HCT116 (cell line): ENCODE results near the gene FOXD2. TPM values are rescaled to one million over a fixed set of nuclear protein-coding genes. Genes with fewer than 3 reads are reported as not detected.

Experiments used
- ATAC-seq: fragments of 200-7000 bp; cut with Tn5 transposase; 2 replicates; pipeline ENCODE4 v1.9.1; 2020; ENCODE audit warnings: mild to moderate bottlenecking, moderate library complexity
- BruUV-seq: library from RNA; stranded (reverse); fragments of 400-500 nt; replicated peaks from 2 replicates; lab custom pipeline; 2021; lab: Mats Ljungman, UMichigan
- CTCF ChIA-PET: fragments of 300-600 bp; sonication (Branson Sonifier 250); formaldehyde crosslinking; loops from one replicate; lab custom pipeline; 2021; ENCODE audit warnings: antibody characterized with exemption; lab: Charles Lee
- POLR2A ChIA-PET: fragments of 300-600, 350-600 bp; sonication (Branson Sonifier 250); formaldehyde crosslinking; loops from one replicate; lab custom pipeline; 2021; ENCODE audit warnings: antibody characterized with exemption; lab: Charles Lee
- RAD21 ChIA-PET, 2 experiments: fragments of 300-600 bp; sonication (Branson Sonifier 250); formaldehyde crosslinking; loops; one replicate each; lab custom pipeline; 2023; ENCODE audit warnings: low total read pairs in 2 of 2; ENCODE audit not compliant: uncharacterized antibody in 2 of 2, unreplicated experiment in 2 of 2, low non-redundant PET in 1 of 2; lab: Charles Lee
- DNase-seq: peaks from one replicate; pipeline ENCODE4 v3.0.0-alpha.2; 2010; ENCODE audit warnings: low read depth, low spot score
- H2AFZ ChIP-seq: fragments of 200-600 bp; shearing (Covaris generic), sonication (generic); 2 replicates; pipeline ENCODE4 v1.6.1; 2017; ENCODE audit warnings: low read depth, mixed run types, mixed read lengths, antibody characterized with exemption, low read length; ENCODE audit not compliant: poor library complexity, severe bottlenecking
- H3K27ac ChIP-seq: 2 replicates; pipeline ENCODE4 v1.5.1; 2012; ENCODE audit warnings: low read depth, low read length
- H3K27me3 ChIP-seq: fragments of 200-600 bp; sonication (generic); 2 replicates; pipeline ENCODE4 v1.6.1; 2016; ENCODE audit warnings: mixed run types, low read length, mixed read lengths; ENCODE audit not compliant: insufficient read depth
- H3K36me3 ChIP-seq, 2 experiments: fragments of 200-500 bp in 1 of 2; fragments of 200-600 bp in 1 of 2; sonication (Bioruptor generic) in 1 of 2; sonication (generic) in 1 of 2; 2 replicates each; pipeline versions ENCODE4 v1.5.1 to v1.6.1; 2014 to 2016; ENCODE audit warnings: low read length in 2 of 2, inconsistent platforms in 1 of 2, mixed read lengths in 1 of 2, mixed run types in 1 of 2; ENCODE audit not compliant: insufficient read depth in 2 of 2, control insufficient read depth in 1 of 2
- H3K4me1 ChIP-seq, 2 experiments: fragments of 200-600 bp in 1 of 2; sonication (generic) in 1 of 2; 2 replicates each; pipeline versions ENCODE4 v1.5.1 to v1.6.1; 2012 to 2017; ENCODE audit warnings: low read length in 2 of 2, inconsistent platforms in 1 of 2, mild to moderate bottlenecking in 1 of 2, mixed read lengths in 1 of 2, mixed run types in 1 of 2, moderate library complexity in 1 of 2; ENCODE audit not compliant: insufficient read depth in 2 of 2, control insufficient read depth in 1 of 2
- H3K4me2 ChIP-seq: fragments of 200-600 bp; sonication (generic); 2 replicates; pipeline ENCODE4 v1.6.1; 2017; ENCODE audit warnings: mixed run types, low read length, mixed read lengths
- H3K4me3 ChIP-seq, 2 experiments: fragments of 200-600 bp in 1 of 2; sonication (generic) in 1 of 2; replicated peaks in 1 of 2; 2 replicates each; pipeline ENCODE4 v1.5.1; 2011 to 2016; ENCODE audit warnings: low read length in 2 of 2, control low read depth in 1 of 2, low read depth in 1 of 2, mild to moderate bottlenecking in 1 of 2, mixed read lengths in 1 of 2, mixed run types in 1 of 2
- H3K79me2 ChIP-seq: fragments of 200-600 bp; sonication (generic); 2 replicates; pipeline ENCODE4 v1.6.1; 2017; ENCODE audit warnings: mild to moderate bottlenecking, mixed run types, low read length, moderate library complexity, mixed read lengths; ENCODE audit not compliant: insufficient read depth
- H3K9ac ChIP-seq: fragments of 200-600 bp; sonication (generic); 2 replicates; pipeline ENCODE4 v1.6.1; 2016; ENCODE audit warnings: low read length, mixed read lengths
- H3K9me2 ChIP-seq: fragments of 200-600 bp; sonication (generic), shearing (Covaris generic); 2 replicates; pipeline ENCODE4 v1.6.1; 2017; ENCODE audit warnings: mixed run types, mild to moderate bottlenecking, moderate library complexity; ENCODE audit not compliant: insufficient read depth
- H3K9me3 ChIP-seq, 2 experiments: fragments of 200-500 bp in 1 of 2; fragments of 200-600 bp in 1 of 2; sonication (Bioruptor generic) in 1 of 2; sonication (generic) in 1 of 2; 2 replicates each; pipeline ENCODE4 v1.6.1; 2014 to 2017; ENCODE audit warnings: low read length in 2 of 2, mixed read lengths in 2 of 2, inconsistent platforms in 1 of 2, low read depth in 1 of 2, mild to moderate bottlenecking in 1 of 2, mixed run types in 1 of 2, moderate library complexity in 1 of 2; ENCODE audit not compliant: control insufficient read depth in 1 of 2, insufficient read depth in 1 of 2
- H4K20me1 ChIP-seq: fragments of 200-600 bp; sonication (generic), shearing (Covaris generic); 2 replicates; pipeline ENCODE4 v1.6.1; 2017; ENCODE audit warnings: mixed run types, mild to moderate bottlenecking, moderate library complexity; ENCODE audit not compliant: insufficient read depth
- CBX3 ChIP-seq: IDR thresholded peaks from 2 replicates; pipeline ENCODE4 v1.6.1; 2012; ENCODE audit warnings: low read depth
- CEBPB ChIP-seq: IDR thresholded peaks from 2 replicates; pipeline ENCODE4 v1.6.1; 2012; ENCODE audit warnings: low read depth
- EGR1 ChIP-seq: IDR thresholded peaks from 2 replicates; pipeline ENCODE4 v1.6.1; 2012; ENCODE audit warnings: low read depth
- ELF1 ChIP-seq: IDR thresholded peaks from 2 replicates; pipeline ENCODE4 v1.6.1; 2012; ENCODE audit warnings: low read depth, borderline replicate concordance
- EZH2phosphoT487 ChIP-seq: fragments of 200-600 bp; IDR thresholded peaks from 2 replicates; pipeline ENCODE4 v1.6.1; 2018; ENCODE audit warnings: antibody characterized with exemption, borderline replicate concordance
- FOSL1 ChIP-seq: IDR thresholded peaks from 2 replicates; pipeline ENCODE4 v1.6.1; 2012; ENCODE audit warnings: low read depth
- POLR2A ChIP-seq: IDR thresholded peaks from 2 replicates; pipeline ENCODE4 v1.7.0; 2011; ENCODE audit warnings: borderline replicate concordance; ENCODE audit not compliant: insufficient read depth, insufficient read length; ENCODE audit errors: extremely low read depth
- POLR2AphosphoS5 ChIP-seq: IDR thresholded peaks from 2 replicates; pipeline ENCODE4 v1.6.1; 2011; ENCODE audit warnings: mild to moderate bottlenecking, low read depth, low read length, moderate library complexity
- SIN3A ChIP-seq: IDR thresholded peaks from 2 replicates; pipeline ENCODE4 v1.6.1; 2012; ENCODE audit warnings: low read depth
- SRF ChIP-seq: IDR thresholded peaks from 2 replicates; pipeline ENCODE4 v1.6.1; 2012; ENCODE audit warnings: low read depth
- TCF7L2 ChIP-seq: IDR thresholded peaks from 2 replicates; pipeline ENCODE4 v1.7.0; 2011; ENCODE audit warnings: borderline replicate concordance, inconsistent platforms; ENCODE audit not compliant: insufficient read depth, insufficient read length; ENCODE audit errors: extremely low read depth
- YY1 ChIP-seq: IDR thresholded peaks from 2 replicates; pipeline ENCODE4 v1.6.1; 2011; ENCODE audit warnings: low read length, low read depth, moderate library complexity, mild to moderate bottlenecking; ENCODE audit not compliant: insufficient replicate concordance; ENCODE audit errors: extremely low read depth
- ZFX ChIP-seq: fragments of 450-650 bp; IDR thresholded peaks from 2 replicates; pipeline ENCODE4 v1.6.1; 2017
- intact Hi-C: fragments of 100-400 bp; cut with micrococcal nuclease; formaldehyde crosslinking; loops from 2 replicates; pipeline ENCODE4 v1.10.0; 2022
- total RNA-seq: library from RNA; stranded (reverse); gene quantifications from one replicate; pipeline ENCODE4 v1.2.1, GENCODE V29; 2021; ENCODE audit not compliant: unreplicated experiment
- TF ChIP-seq, protein P1 (sequence below): IDR thresholded peaks from 2 replicates; pipeline ENCODE4 v1.6.1; 2012; ENCODE audit warnings: low read depth
- TF ChIP-seq, protein P2 (sequence below): IDR thresholded peaks from 2 replicates; pipeline ENCODE4 v1.6.1; 2011; ENCODE audit warnings: mild to moderate bottlenecking, low read length, moderate library complexity; ENCODE audit not compliant: insufficient replicate concordance; ENCODE audit errors: extremely low read depth
- TF ChIP-seq, protein P3 (sequence below): IDR thresholded peaks from 2 replicates; pipeline ENCODE4 v1.6.1; 2012
- TF ChIP-seq, protein P4 (sequence below): IDR thresholded peaks from 2 replicates; pipeline ENCODE4 v1.6.1; 2012

FOXD2 gene
- total RNA-seq, 1 experiment from 2014 or later = 1.9 TPM

DNA sequence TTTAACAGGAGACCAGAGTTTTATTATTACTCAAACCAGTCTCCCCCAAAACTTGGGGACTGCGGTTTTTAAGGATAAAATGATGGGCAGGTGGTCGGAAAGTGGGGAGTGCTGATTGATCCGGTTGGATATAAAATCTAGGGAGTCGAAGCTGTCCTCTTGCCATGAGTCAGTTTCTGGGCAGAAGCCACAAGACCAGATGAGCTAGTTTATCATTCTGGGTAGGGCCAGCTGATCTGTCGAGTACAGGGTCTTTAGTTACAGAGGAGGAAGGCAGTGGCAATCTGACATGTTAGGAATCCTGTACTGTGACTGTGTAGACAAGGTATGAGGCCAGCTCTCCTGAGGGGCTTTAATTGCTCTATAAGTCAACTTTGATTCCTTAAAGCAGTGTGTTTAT is 44.7 kb upstream of the FOXD2 start:
- CTCF ChIA-PET = interaction anchor here (0.9 kb wide), 1 partner anchor 43 kb away, joined by 3 read pairs; no protein-coding TSS in a partner anchor
- H3K9ac ChIP-seq = no peak overlapping the region
- intact Hi-C loops = no loop called here

DNA sequence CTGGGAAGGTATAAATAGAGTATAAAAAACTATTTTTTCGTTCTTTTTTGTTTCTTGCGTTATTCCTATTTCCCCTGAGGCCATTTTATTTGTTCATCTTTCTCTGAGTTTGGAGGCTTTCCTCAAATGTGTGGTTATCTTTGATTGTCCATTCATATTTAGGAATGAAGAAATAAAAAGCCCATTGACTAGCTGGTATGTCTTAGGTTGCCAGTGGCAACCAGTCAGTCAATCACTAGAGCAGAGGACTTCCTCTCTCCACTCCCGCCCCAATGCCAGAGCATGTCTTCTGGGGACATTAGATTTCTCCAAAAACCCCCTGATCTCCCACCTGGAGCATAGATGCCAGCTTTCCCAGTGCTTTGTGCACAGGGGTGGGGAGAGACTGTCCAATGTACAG is 42.4 kb upstream of the FOXD2 start:
- Histone ChIP-seq H3K27ac (no peak overlapping the region), H3K27me3 (no peaks in the 10 kb centered on the region), H3K79me2 (no peaks in the 10 kb centered on the region), H3K36me3 (no peaks in the 10 kb centered on the region), H3K4me1 (no peaks in the 10 kb centered on the region), H2AFZ (no peak overlapping the region)
- DNase-seq = no peak
- RAD21 ChIA-PET = no interaction called here
- no peak for TF ChIP-seq TCF7L2
- TF ChIP-seq YY1 = no peak
- no peak for TF ChIP-seq POLR2A
- TF ChIP-seq EZH2phosphoT487 = no peak
- TF ChIP-seq POLR2AphosphoS5 = no peak
- TF ChIP-seq FOSL1 = no peak
- TF ChIP-seq SIN3A = no peak
- TF ChIP-seq ELF1 = no peak
- no peak for TF ChIP-seq CEBPB
- no peak for TF ChIP-seq CBX3
- TF ChIP-seq, protein P1, sequence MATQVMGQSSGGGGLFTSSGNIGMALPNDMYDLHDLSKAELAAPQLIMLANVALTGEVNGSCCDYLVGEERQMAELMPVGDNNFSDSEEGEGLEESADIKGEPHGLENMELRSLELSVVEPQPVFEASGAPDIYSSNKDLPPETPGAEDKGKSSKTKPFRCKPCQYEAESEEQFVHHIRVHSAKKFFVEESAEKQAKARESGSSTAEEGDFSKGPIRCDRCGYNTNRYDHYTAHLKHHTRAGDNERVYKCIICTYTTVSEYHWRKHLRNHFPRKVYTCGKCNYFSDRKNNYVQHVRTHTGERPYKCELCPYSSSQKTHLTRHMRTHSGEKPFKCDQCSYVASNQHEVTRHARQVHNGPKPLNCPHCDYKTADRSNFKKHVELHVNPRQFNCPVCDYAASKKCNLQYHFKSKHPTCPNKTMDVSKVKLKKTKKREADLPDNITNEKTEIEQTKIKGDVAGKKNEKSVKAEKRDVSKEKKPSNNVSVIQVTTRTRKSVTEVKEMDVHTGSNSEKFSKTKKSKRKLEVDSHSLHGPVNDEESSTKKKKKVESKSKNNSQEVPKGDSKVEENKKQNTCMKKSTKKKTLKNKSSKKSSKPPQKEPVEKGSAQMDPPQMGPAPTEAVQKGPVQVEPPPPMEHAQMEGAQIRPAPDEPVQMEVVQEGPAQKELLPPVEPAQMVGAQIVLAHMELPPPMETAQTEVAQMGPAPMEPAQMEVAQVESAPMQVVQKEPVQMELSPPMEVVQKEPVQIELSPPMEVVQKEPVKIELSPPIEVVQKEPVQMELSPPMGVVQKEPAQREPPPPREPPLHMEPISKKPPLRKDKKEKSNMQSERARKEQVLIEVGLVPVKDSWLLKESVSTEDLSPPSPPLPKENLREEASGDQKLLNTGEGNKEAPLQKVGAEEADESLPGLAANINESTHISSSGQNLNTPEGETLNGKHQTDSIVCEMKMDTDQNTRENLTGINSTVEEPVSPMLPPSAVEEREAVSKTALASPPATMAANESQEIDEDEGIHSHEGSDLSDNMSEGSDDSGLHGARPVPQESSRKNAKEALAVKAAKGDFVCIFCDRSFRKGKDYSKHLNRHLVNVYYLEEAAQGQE = no peak
- TF ChIP-seq ZFX = no peak
- TF ChIP-seq, protein P2, sequence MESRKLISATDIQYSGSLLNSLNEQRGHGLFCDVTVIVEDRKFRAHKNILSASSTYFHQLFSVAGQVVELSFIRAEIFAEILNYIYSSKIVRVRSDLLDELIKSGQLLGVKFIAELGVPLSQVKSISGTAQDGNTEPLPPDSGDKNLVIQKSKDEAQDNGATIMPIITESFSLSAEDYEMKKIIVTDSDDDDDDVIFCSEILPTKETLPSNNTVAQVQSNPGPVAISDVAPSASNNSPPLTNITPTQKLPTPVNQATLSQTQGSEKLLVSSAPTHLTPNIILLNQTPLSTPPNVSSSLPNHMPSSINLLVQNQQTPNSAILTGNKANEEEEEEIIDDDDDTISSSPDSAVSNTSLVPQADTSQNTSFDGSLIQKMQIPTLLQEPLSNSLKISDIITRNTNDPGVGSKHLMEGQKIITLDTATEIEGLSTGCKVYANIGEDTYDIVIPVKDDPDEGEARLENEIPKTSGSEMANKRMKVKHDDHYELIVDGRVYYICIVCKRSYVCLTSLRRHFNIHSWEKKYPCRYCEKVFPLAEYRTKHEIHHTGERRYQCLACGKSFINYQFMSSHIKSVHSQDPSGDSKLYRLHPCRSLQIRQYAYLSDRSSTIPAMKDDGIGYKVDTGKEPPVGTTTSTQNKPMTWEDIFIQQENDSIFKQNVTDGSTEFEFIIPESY = no peak
- TF ChIP-seq, protein P3, sequence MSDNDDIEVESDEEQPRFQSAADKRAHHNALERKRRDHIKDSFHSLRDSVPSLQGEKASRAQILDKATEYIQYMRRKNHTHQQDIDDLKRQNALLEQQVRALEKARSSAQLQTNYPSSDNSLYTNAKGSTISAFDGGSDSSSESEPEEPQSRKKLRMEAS = no peak
- TF ChIP-seq, protein P4, sequence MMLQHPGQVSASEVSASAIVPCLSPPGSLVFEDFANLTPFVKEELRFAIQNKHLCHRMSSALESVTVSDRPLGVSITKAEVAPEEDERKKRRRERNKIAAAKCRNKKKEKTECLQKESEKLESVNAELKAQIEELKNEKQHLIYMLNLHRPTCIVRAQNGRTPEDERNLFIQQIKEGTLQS = no peak
- TF ChIP-seq EGR1 = no peak
- TF ChIP-seq, all 23 proteins: peak for 0
- H3K9ac ChIP-seq = no peak overlapping the region
- no peaks in the 10 kb centered on the region for H3K9me2 ChIP-seq
- H3K9me3 ChIP-seq = no peaks in the 10 kb centered on the region
- ATAC-seq = no peak
- H3K4me2 ChIP-seq = no peak overlapping the region
- CTCF ChIA-PET = no interaction called here
- H3K4me3 ChIP-seq = no peak overlapping the region
- no peaks in the 10 kb centered on the region for H4K20me1 ChIP-seq
- intact Hi-C loops = no loop called here
- POLR2A ChIA-PET = no interaction called here
- no TSS peak for BruUV-seq

More for the DNA sequence above, 44.7 kb upstream of the FOXD2 start:
- H4K20me1 ChIP-seq = no peaks in the 10 kb centered on the region
- no peak overlapping the region for H2AFZ ChIP-seq
- no peaks in the 10 kb centered on the region for H3K9me3 ChIP-seq
- no peak for DNase-seq
- no peak overlapping the region for H3K4me3 ChIP-seq
- H3K27ac ChIP-seq = no peak overlapping the region
- RAD21 ChIA-PET = no interaction called here
- H3K79me2 ChIP-seq = no peaks in the 10 kb centered on the region
- H3K27me3 ChIP-seq = no peaks in the 10 kb centered on the region
- POLR2A ChIA-PET = no interaction called here
- BruUV-seq = no TSS peak
- no peak for ATAC-seq
- no peak for TF ChIP-seq SRF
- TF ChIP-seq, all 23 proteins: peak for 0
- Histone ChIP-seq H3K4me2 (no peak overlapping the region), H3K9me2 (no peaks in the 10 kb centered on the region), H3K4me1 (no peaks in the 10 kb centered on the region), H3K36me3 (no peaks in the 10 kb centered on the region)
